Heart right ventricle (tissue), 16 donors: ENCODE results near the gene PDE3A. TPM values are rescaled to one million over a fixed set of nuclear protein-coding genes. Genes with fewer than 3 reads are reported as not detected.
A peak's percentile ranks its signal among the peaks of the same experiment; 100 is the strongest.

ENCODE experiments used
- ATAC-seq, 8 donors: fragments of 200-7000 bp; cut with Tn5 transposase; one replicate each; pipeline ENCODE4 v1.9.1; 2020; ENCODE audit warnings: mild to moderate bottlenecking in 8 of 8, moderate library complexity in 8 of 8, moderate number of reproducible peaks in 1 of 8
- DNase-seq, 2 donors: peaks; one replicate each; pipeline ENCODE4 v3.0.0-alpha.2; 2020
- H3K27ac ChIP-seq, 10 donors: fragments of 200-600 bp; sonication (generic) in 2 of 10; one replicate each; pipeline versions ENCODE4 v1.5.0 to v1.8.0; 2020 to 2022; ENCODE audit warnings: mild to moderate bottlenecking in 3 of 10
- H3K27me3 ChIP-seq, 7 donors: fragments of 200-600 bp; one replicate each; pipeline ENCODE4 v1.8.0; 2021 to 2022; ENCODE audit warnings: mild to moderate bottlenecking in 2 of 7
- H3K36me3 ChIP-seq, 9 donors: fragments of 200-600 bp; sonication (generic) in 1 of 9; one replicate each; pipeline versions ENCODE4 v1.5.0 to v1.8.0; 2020 to 2022; ENCODE audit warnings: mild to moderate bottlenecking in 2 of 9
- H3K4me1 ChIP-seq, 9 donors: fragments of 200-600 bp; sonication (generic) in 1 of 9; one replicate each; pipeline versions ENCODE4 v1.5.0 to v1.8.0; 2020 to 2022; ENCODE audit warnings: mild to moderate bottlenecking in 4 of 9
- H3K4me3 ChIP-seq, 10 donors: fragments of 200-600 bp; sonication (generic) in 2 of 10; one replicate each; pipeline versions ENCODE4 v1.5.0 to v1.8.0; 2020 to 2022; ENCODE audit warnings: mild to moderate bottlenecking in 7 of 10, moderate library complexity in 2 of 10
- H3K9me3 ChIP-seq, 11 donors: fragments of 200-600 bp in 10 of 11; sonication (generic) in 2 of 11; one replicate each; pipeline versions ENCODE4 v1.5.0 to v1.8.0; 2013 to 2022; ENCODE audit warnings: mild to moderate bottlenecking in 2 of 11, control low read depth in 1 of 11, moderate library complexity in 1 of 11
- WGBS, 2 donors: extraction: QIAGEN DNeasy Blood & Tissue Kit; methylation state at CpG; one replicate each; pipeline ENCODE4 v1.1.7; 2013; ENCODE audit warnings: inconsistent platforms in 1 of 2; 5-methylcytosine and 5-hydroxymethylcytosine counted together
- intact Hi-C, 10 donors: fragments of 100-400 bp; cut with DNase I; formaldehyde crosslinking; loops; one replicate each; pipeline versions ENCODE4 v1.11.1 to v1.14.2; 2022
- polyA plus RNA-seq, 2 donors: library from polyadenylated mRNA; stranded (reverse); fragments of 200-250 nt; gene quantifications; one replicate each; pipeline ENCODE4 v1.2.3, GENCODE V29; 2013
- total RNA-seq, 10 donors: library from RNA; stranded (reverse); fragmentation: NEBNext Ultra II Directional in 3 of 10; extraction: Animal tissue kit (Norgen Biotek cat#: 25700) in 3 of 10; gene quantifications; one replicate each; pipeline versions ENCODE4 v1.2.1 to v1.2.4, GENCODE V29; 2021 to 2023
- TF ChIP-seq, protein P1 (sequence below), 9 donors: fragments of 200-600 bp; sonication (generic) in 2 of 9; IDR thresholded peaks; one replicate each; pipeline versions ENCODE4 v1.5.0 to v1.8.0; 2021 to 2022; ENCODE audit warnings: antibody characterized with exemption in 9 of 9, mild to moderate bottlenecking in 5 of 9, moderate library complexity in 1 of 9
- donor health status: Arrhythmogenic right ventricular cardiomyopathy.
- donor health status: ischemic (EF 13 %, LVEDD 7.1; RV severe dilation, severe dysfunction).
- donor health status: healthy with polysubstance abuse.
- donor health status: DM: no; HTN: yes; CAD: no.
- donor health status: DM: no; HTN: no; CAD: no.
- donor health status: ischemic (EF 25% LVEDD 6.9; RV normal size, moderate dysfunction).
- donor health status: ischemic (EF 25% LVEDD 5.7; RV mildly dilated, moderate dysfunction).
- donor health status: healthy.
- donor health status: DM: yes; HTN: yes; CAD: no.
- donor health status: Ischemic cardiomyopathy.
- donor health status: ischemic (EF 35%, LVEDD 5.7; RV mildly dilated, moderate dysfunction).
- donor health status: nonischemic (EF 11% LVEDD 7.7; RV severe dilation, severe dysfunction).
- donor health status: DM: yes; HTN: yes; CAD: no.
- donor health status: PGD.
- donor health status: ischemic (EF 29% LVEDD 5.4; RV normal size, mild dysfunction).
- donor health status: nonischemic (EF 23%, LVEDD 6.1; RV moderate dilation, normal function).

PDE3A gene
- total and polyA plus RNA-seq, 12 donors = 18.8 to 362 (median 209) TPM

DNA sequence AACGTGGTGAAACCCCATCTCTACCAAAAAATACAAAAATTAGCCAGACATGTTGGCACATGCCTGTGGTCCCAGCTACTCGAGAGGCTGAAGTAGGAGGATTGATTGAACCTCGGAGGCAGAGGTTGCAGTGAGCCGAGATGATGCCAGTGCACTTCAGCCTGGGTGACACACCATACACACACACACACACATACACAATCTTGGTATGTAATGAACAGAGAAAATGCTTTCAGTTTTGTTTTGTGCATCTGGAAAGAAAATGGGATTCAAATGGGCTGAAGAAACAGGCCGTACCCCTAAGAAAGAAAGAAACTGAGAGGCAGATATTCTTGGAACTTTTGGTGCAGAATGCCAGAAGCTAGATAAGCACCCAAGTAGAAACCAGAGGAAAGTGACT, 107.2 kb downstream of the PDE3A start:
- peak overlapping the region in 1 of 10 donors; percentile 13 for H3K4me3 ChIP-seq

DNA sequence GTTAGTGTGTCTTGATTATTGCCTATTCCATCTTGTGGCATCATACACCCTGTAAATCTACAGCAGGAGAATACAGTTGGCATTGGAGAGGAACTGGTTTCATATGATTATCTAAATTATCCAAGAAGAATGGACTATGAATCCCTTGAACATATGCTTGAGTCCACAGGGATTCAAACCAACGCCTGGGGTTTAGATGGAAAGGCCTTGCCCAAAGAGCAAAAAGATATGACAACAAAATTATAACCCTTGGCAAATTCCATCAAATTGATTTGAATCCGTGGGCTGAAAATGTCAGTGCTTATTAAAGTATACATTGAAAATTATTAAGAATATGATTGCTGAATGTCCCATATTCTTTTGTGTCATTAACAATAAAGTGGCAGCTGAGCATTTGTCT, 108.2 kb downstream of the PDE3A start:
- H3K27me3 ChIP-seq = no peaks in the 10 kb centered on the region
- H3K9me3 ChIP-seq = no peaks in the 10 kb centered on the region
- ATAC-seq (no peak), DNase-seq (no peak)
- H3K36me3 ChIP-seq = no peaks in the 10 kb centered on the region
- peaks cover 9 to 89% (median 53%) of the 10 kb centered on the region in 9 donors for H3K4me1 ChIP-seq
- TF ChIP-seq, protein P1, sequence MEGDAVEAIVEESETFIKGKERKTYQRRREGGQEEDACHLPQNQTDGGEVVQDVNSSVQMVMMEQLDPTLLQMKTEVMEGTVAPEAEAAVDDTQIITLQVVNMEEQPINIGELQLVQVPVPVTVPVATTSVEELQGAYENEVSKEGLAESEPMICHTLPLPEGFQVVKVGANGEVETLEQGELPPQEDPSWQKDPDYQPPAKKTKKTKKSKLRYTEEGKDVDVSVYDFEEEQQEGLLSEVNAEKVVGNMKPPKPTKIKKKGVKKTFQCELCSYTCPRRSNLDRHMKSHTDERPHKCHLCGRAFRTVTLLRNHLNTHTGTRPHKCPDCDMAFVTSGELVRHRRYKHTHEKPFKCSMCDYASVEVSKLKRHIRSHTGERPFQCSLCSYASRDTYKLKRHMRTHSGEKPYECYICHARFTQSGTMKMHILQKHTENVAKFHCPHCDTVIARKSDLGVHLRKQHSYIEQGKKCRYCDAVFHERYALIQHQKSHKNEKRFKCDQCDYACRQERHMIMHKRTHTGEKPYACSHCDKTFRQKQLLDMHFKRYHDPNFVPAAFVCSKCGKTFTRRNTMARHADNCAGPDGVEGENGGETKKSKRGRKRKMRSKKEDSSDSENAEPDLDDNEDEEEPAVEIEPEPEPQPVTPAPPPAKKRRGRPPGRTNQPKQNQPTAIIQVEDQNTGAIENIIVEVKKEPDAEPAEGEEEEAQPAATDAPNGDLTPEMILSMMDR (IDR thresholded peaks at IDR 0.05) = no peak
- no peak overlapping the region for H3K4me3 ChIP-seq
- H3K27ac ChIP-seq = peak overlapping the region in 1 of 10 donors; percentile 16
- WGBS, 2 donors = 52 to 72% methylated on average over 2 of the region's 2 CpGs
- intact Hi-C loops = loop anchor here in 1 of 10 donors (10.0 kb wide), 1 partner anchor 68 kb away; no protein-coding TSS in a partner anchor

More for the DNA sequence above, 107.2 kb downstream of the PDE3A start:
- peak in 1 of 8 donors; percentile 18 for ATAC-seq
- Histone ChIP-seq H3K9me3 (no peaks in the 10 kb centered on the region), H3K4me1 (peaks cover 9 to 97% (median 56%) of the 10 kb centered on the region in 9 donors), H3K27me3 (no peaks in the 10 kb centered on the region), H3K27ac (peak overlapping the region in 4 of 10 donors; percentile 16 to 37 (median 26)), H3K36me3 (no peaks in the 10 kb centered on the region)
- TF ChIP-seq, protein P1 (IDR thresholded peaks at IDR 0.05) = no peak
- DNase-seq = no peak
- 52 to 53% methylated on average over 5 of the region's 5 CpGs for WGBS, 2 donors
- intact Hi-C loops = loop anchor here in 1 of 10 donors (10.0 kb wide), 1 partner anchor 69 kb away; no protein-coding TSS in a partner anchor

DNA sequence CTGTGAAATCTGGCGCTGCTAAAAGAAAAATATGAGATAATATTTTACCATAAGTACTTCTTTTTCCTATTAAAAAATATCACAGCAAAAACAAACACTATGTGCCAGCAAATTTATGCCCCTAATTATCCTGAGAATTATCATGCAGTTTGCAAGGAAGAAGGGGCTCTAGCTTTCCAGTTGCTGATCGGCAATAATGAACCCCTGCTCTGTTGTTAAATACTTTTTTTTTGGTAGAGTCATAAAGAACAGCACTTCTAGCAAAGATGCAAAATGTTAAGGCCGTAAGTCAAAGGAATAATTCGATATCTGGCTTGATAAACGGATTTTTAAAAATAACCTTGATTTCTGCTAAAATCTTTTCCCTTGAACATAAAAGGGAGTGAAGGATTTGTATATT, 108.9 kb downstream of the PDE3A start:
- Histone ChIP-seq H3K27ac (peak overlapping the region in 2 of 10 donors; percentile 1 to 12), H3K4me1 (peaks cover 9 to 82% (median 48%) of the 10 kb centered on the region in 9 donors), H3K36me3 (no peaks in the 10 kb centered on the region), H3K27me3 (no peaks in the 10 kb centered on the region), H3K9me3 (no peaks in the 10 kb centered on the region), H3K4me3 (no peak overlapping the region)
- no peak for ATAC-seq
- WGBS, 2 donors = 49 to 55% methylated on average over 5 of the region's 5 CpGs
- DNase-seq = no peak
- intact Hi-C loops = loop anchor here in 1 of 10 donors (10.0 kb wide), 1 partner anchor 68 kb away; no protein-coding TSS in a partner anchor
- TF ChIP-seq, protein P1 (IDR thresholded peaks at IDR 0.05) = no peak

DNA sequence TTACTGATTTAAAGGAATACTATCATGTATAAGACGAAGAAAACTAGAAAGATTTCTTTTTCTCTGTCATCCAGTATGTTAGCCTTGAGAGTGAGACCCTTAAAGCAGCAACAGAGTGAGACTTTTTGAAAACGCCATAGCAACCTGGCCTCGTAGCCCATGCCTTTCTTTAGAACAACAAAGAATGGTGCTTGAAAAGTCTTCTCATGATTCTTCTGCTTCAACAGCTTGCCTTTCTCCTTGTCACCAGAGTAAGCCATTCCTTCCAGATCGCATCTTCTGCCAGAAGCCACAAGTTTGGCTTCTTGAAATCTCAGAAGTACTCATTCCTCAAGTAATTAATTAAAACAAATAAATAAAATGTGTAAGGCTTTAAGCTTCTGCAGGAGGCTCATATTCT, 109.3 kb downstream of the PDE3A start:
- Histone ChIP-seq H3K27ac (peak overlapping the region in 3 of 10 donors; percentile 1 to 12 (median 2)), H3K4me1 (peaks cover 9 to 78% (median 44%) of the 10 kb centered on the region in 9 donors), H3K4me3 (no peak overlapping the region), H3K9me3 (no peaks in the 10 kb centered on the region), H3K27me3 (no peaks in the 10 kb centered on the region), H3K36me3 (no peaks in the 10 kb centered on the region)
- 46 to 53% methylated on average over 4 of the region's 4 CpGs for WGBS, 2 donors
- no peak for DNase-seq
- ATAC-seq = peak in 3 of 8 donors; percentile 13 to 38 (median 34)
- TF ChIP-seq, protein P1 (IDR thresholded peaks at IDR 0.05) = no peak
- intact Hi-C loops = loop anchor here in 1 of 10 donors (10.0 kb wide), 1 partner anchor 67 kb away; no protein-coding TSS in a partner anchor
